Ishikawa (cell line): ENCODE measurements around the gene CUEDC1.

Source experiments
- CEBPB ChIP-seq: IDR thresholded peaks from 2 replicates; pipeline ENCODE4 v1.6.1; 2012
- CREB1 ChIP-seq: IDR thresholded peaks from 2 replicates; pipeline ENCODE4 v1.6.1; 2012; ENCODE audit warnings: low read depth
- EGR1 ChIP-seq: IDR thresholded peaks from 2 replicates; pipeline ENCODE4 v1.6.1; 2012
- EP300 ChIP-seq: IDR thresholded peaks from 2 replicates; pipeline ENCODE4 v1.6.1; 2012; ENCODE audit warnings: borderline replicate concordance
- FOXM1 ChIP-seq: IDR thresholded peaks from 2 replicates; pipeline ENCODE4 v1.6.1; 2012; ENCODE audit warnings: low read depth, borderline replicate concordance
- NFIC ChIP-seq: IDR thresholded peaks from 2 replicates; pipeline ENCODE4 v1.6.1; 2012
- RAD21 ChIP-seq: IDR thresholded peaks from 2 replicates; pipeline ENCODE4 v1.6.1; 2012; ENCODE audit warnings: low read depth
- TAF1 ChIP-seq: IDR thresholded peaks from 2 replicates; pipeline ENCODE4 v1.6.1; 2012; ENCODE audit warnings: low read depth, mild to moderate bottlenecking
- TCF12 ChIP-seq: IDR thresholded peaks from 2 replicates; pipeline ENCODE4 v1.6.1; 2012; ENCODE audit warnings: low read depth
- TEAD4 ChIP-seq: IDR thresholded peaks from 2 replicates; pipeline ENCODE4 v1.6.1; 2012
- YY1 ChIP-seq: IDR thresholded peaks from 2 replicates; pipeline ENCODE4 v1.6.1; 2012; ENCODE audit warnings: low read depth
- ZBTB7A ChIP-seq: IDR thresholded peaks from 2 replicates; pipeline ENCODE4 v1.6.1; 2012; ENCODE audit warnings: low read depth
- TF ChIP-seq, protein P1 (sequence below): IDR thresholded peaks from 2 replicates; pipeline ENCODE4 v1.6.1; 2012
- TF ChIP-seq, protein P2 (sequence below): IDR thresholded peaks from 2 replicates; pipeline ENCODE4 v1.6.1; 2012; ENCODE audit warnings: low read depth, mild to moderate bottlenecking
- TF ChIP-seq, protein P3 (sequence below): IDR thresholded peaks from 2 replicates; pipeline ENCODE4 v1.6.1; 2012

The CUEDC1 gene

GRCh38 chr17:57888311-57889216 lies 66.6 kb downstream of the CUEDC1 start:
- TF ChIP-seq ZBTB7A (no peak), EP300 (no peak), YY1 (no peak)
- TF ChIP-seq, protein P1, sequence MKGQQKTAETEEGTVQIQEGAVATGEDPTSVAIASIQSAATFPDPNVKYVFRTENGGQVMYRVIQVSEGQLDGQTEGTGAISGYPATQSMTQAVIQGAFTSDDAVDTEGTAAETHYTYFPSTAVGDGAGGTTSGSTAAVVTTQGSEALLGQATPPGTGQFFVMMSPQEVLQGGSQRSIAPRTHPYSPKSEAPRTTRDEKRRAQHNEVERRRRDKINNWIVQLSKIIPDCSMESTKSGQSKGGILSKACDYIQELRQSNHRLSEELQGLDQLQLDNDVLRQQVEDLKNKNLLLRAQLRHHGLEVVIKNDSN = no peak
- TF ChIP-seq, protein P2, sequence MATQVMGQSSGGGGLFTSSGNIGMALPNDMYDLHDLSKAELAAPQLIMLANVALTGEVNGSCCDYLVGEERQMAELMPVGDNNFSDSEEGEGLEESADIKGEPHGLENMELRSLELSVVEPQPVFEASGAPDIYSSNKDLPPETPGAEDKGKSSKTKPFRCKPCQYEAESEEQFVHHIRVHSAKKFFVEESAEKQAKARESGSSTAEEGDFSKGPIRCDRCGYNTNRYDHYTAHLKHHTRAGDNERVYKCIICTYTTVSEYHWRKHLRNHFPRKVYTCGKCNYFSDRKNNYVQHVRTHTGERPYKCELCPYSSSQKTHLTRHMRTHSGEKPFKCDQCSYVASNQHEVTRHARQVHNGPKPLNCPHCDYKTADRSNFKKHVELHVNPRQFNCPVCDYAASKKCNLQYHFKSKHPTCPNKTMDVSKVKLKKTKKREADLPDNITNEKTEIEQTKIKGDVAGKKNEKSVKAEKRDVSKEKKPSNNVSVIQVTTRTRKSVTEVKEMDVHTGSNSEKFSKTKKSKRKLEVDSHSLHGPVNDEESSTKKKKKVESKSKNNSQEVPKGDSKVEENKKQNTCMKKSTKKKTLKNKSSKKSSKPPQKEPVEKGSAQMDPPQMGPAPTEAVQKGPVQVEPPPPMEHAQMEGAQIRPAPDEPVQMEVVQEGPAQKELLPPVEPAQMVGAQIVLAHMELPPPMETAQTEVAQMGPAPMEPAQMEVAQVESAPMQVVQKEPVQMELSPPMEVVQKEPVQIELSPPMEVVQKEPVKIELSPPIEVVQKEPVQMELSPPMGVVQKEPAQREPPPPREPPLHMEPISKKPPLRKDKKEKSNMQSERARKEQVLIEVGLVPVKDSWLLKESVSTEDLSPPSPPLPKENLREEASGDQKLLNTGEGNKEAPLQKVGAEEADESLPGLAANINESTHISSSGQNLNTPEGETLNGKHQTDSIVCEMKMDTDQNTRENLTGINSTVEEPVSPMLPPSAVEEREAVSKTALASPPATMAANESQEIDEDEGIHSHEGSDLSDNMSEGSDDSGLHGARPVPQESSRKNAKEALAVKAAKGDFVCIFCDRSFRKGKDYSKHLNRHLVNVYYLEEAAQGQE = no peak; the same call in 1 of the 2 replicates
- TF ChIP-seq, protein P3, sequence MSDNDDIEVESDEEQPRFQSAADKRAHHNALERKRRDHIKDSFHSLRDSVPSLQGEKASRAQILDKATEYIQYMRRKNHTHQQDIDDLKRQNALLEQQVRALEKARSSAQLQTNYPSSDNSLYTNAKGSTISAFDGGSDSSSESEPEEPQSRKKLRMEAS = no peak

DNA sequence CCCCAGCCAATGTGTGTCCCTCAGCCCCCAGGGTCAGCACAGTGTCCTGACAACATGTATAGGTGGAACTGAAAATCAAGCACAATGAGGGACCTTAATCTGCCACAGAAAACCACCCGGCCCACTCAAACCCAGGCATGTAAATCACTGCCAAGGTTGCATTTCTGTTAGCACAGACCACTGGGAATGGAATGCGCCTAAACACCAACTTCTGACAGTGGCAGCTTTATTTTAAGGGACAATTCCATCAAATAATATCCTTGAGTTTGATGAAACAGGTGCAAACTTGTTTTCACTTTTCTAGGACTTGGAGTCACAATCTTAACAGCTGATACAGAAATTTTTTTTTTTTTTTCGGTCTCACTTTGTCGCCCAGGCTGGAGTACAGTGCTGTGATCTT lies 68.1 kb downstream of the CUEDC1 start:
- no peak for TF ChIP-seq YY1
- no peak for TF ChIP-seq NFIC
- no peak for TF ChIP-seq FOXM1
- TF ChIP-seq, protein P1 = no peak
- TF ChIP-seq RAD21 = no peak
- no peak for TF ChIP-seq ZBTB7A
- TF ChIP-seq CEBPB = no peak
- TF ChIP-seq, protein P2 = no peak
- no peak for TF ChIP-seq EGR1
- no peak for TF ChIP-seq CREB1

- TF ChIP-seq RAD21 = no peak
- TF ChIP-seq ZBTB7A = no peak
- TF ChIP-seq, protein P2 = no peak
- TF ChIP-seq YY1 = no peak
- TF ChIP-seq TCF12 = no peak
- TF ChIP-seq CREB1 = no peak
- no peak for TF ChIP-seq EGR1
- TF ChIP-seq, protein P3 = no peak
- TF ChIP-seq EP300 = no peak
- TF ChIP-seq TAF1 = no peak
- TF ChIP-seq CEBPB = no peak
- no peak for TF ChIP-seq TEAD4
- TF ChIP-seq, protein P1 = no peak
- no peak for TF ChIP-seq FOXM1
- TF ChIP-seq NFIC = no peak
Observed at GRCh38 chr17:57886020-57886419, 69.2 kb downstream of the CUEDC1 start.
